ENCODE results near the gene AHSP.
A peak's percentile ranks its signal among the peaks of the same experiment; 100 is the strongest.
"Not testable (repeated sequence)": the region's sequence is repeated elsewhere in the genome, so short reads cannot be mapped to it uniquely, and the experiment has no call there.

Gene AHSP

DNA sequence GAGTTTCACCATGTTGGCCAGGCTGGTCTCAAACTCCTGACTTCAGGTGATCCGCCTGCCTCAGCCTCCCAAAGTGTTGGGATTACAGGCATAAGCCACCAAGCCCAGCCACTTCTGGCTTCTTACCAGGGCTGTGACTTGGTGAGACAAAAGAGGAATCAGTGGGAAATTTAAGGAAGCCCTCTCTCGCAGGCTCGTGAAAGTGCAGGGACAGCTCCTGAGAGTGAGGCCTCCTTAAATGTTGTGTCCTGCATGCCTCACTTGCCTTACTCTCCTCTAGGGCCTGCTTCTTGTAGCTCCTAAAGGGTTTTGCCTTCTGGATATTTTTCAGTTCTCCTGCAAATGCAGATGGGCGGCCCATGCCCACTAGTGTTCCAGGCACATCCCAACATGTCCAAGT lies 5.2 kb downstream of the AHSP start:
- no peaks in the 10 kb centered on the region for H3K36me3 Mint-ChIP-seq
- no peak overlapping the region for H3K27ac Mint-ChIP-seq
- H3K27me3 Mint-ChIP-seq = peaks cover 20% of the 10 kb centered on the region
- no peak overlapping the region for H3K4me3 Mint-ChIP-seq
- H3K4me1 Mint-ChIP-seq (ENCODE audit: low read depth) = peaks cover 11% of the 10 kb centered on the region
- no peaks in the 10 kb centered on the region for H3K9me3 Mint-ChIP-seq (ENCODE audit: low read depth)

DNA sequence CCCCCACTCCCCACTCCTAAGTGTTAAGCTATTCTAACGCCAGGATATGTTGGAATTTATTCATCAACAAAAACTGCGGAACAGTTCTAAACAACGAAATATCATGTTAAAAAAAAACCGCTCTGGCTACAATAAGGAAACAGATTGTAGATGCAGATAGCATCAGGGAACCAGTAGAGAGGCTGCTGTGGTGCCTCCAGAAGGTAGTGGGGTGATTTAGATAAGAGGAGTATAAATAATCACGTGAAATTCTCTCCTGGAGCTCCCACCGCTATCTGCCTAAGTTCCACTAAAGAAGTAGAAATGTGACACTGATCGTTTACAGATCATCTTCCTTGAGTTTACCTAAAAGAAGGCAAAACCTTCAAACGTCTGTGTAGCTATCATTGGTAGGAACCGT lies 8.0 kb downstream of the AHSP start:
- Mint-ChIP-seq H3K9me3 (ENCODE audit: low read depth) (peaks cover 4% of the 10 kb centered on the region), H3K36me3 (peaks cover 5% of the 10 kb centered on the region), H3K27ac (no peak overlapping the region), H3K27me3 (peaks cover 22% of the 10 kb centered on the region), H3K4me3 (no peak overlapping the region), H3K4me1 (ENCODE audit: low read depth) (peaks cover 13% of the 10 kb centered on the region)

DNA sequence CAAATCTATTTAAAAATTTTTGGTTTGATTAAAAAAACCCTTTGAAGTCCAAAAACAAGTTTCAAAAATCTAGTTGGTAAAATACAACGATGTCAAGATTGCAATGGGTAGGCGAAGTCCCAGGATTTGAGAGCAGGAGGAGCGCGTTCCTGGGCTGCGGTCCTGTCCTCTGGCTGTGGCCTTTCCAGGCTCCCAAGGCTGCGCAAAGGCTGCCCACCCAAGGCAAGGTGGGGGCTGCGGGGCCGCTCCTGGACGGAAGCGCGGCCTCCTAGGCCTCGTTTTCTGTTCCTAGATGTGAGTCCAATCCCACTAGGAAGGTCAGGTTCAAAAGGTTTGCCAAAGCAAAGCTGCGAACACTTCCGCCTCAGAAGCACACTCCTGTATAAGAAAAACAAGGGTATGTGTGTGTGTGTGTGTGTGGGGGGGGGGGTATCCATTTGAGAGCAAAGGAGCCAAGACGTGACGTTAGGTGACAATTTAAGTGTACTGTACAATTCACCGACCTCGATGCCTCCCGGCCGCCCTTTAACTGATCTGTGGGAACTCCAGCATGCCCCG lies 9.2 kb downstream of the AHSP start:
- Mint-ChIP-seq H3K4me3 (no peak overlapping the region), H3K4me1 (ENCODE audit: low read depth) (peaks cover 13% of the 10 kb centered on the region), H3K36me3 (peaks cover 5% of the 10 kb centered on the region), H3K27me3 (peaks cover 22% of the 10 kb centered on the region), H3K27ac (no peak overlapping the region), H3K9me3 (ENCODE audit: low read depth) (peaks cover 4% of the 10 kb centered on the region)

DNA sequence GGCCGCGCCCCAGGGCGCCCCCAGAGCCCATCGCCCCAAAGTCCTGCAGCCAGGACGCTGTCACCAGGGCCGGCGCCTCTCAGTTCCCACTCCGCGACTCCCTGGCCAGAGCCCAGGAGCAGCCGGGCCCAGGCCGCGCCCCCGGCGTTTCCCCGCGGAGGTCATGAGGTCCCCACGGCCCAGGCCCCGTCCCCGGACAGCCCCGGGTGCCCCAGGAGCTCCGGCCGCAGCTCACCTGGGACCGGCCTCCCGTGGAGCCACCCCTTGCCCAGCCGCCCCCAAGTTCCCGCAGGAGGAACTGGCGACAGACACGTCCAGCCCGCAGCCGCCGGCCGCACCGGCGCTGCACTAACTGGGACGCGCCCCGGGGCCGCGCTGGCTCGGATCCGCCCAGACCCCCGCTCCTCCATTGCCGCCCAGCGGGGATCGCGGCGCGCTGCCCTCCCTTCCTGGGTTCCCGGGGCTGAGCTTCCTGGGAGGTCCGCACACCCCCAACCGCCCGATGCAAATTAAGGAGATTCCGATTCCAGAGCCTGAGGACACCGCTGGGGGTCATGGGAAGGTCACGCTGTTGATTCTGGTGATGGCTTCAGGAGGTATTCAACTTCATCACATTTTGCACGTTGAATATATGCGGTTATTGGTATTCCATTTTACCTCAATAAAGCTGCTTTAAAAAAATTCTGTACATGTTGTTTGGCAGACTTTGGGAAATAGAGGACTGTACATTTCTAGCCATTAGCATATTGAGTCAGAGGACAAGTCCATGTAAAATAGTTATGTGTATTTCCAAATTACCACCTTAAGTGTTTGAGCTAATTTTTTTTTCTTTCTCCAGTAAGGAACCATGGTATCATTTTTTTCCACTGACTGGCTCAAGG lies 9.9 kb downstream of the AHSP start:
- Mint-ChIP-seq H3K27ac (peak overlapping the region; percentile 28), H3K27me3 (peaks cover 25% of the 10 kb centered on the region), H3K4me3 (peak overlapping the region; percentile 73)

DNA sequence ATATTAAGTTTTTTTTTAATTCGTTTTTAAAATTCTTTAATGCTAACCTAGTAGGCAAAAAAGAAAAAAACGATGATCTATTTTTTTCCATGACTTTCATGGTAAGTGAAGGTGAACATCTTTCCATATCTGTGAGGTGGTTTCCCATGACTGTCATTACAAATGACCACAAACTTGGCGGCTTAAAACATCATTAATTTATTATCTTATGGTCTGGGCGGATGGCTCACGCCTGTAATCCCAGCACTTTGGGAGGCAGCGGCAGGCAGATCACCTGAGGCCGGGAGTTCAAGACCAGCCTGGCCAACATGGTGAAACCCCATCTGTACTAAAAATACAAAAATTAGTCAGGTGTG lies 10.5 kb downstream of the AHSP start:
- Mint-ChIP-seq H3K9me3 (ENCODE audit: low read depth) (peaks cover 14% of the 10 kb centered on the region), H3K27me3 (peaks cover 25% of the 10 kb centered on the region), H3K27ac (peak overlapping the region; percentile 76), H3K4me3 (peak overlapping the region; percentile 73), H3K4me1 (ENCODE audit: low read depth) (peaks cover 13% of the 10 kb centered on the region)
- H3K36me3 Mint-ChIP-seq = not testable (repeated sequence)

More for the DNA sequence above, 9.9 kb downstream of the AHSP start:
- H3K4me1 Mint-ChIP-seq (ENCODE audit: low read depth) = peaks cover 13% of the 10 kb centered on the region
- H3K36me3 Mint-ChIP-seq = peaks cover 9% of the 10 kb centered on the region
- peaks cover 10% of the 10 kb centered on the region for H3K9me3 Mint-ChIP-seq (ENCODE audit: low read depth)

DNA sequence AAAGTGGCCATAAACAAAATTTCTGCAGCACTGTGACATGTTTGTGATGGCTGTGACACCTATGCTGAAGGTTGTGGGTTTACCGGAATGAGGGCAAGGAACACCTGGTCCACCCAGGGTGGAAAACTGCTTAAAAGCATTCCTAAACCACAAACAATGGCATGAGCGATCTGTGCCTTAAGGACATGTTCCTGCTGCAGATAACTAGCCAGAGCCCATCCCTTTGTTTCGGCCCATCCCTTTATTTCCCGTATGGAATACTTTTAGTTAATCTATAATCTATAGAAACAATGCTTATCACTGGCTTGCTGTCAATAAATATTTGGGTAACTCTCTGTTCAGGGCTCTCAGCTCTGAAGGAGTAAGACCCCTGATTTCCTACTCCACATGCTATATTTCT lies 12.1 kb downstream of the AHSP start:
- H3K36me3 Mint-ChIP-seq = peaks cover 11% of the 10 kb centered on the region
- H3K27me3 Mint-ChIP-seq = peaks cover 21% of the 10 kb centered on the region
- peaks cover 13% of the 10 kb centered on the region for H3K4me1 Mint-ChIP-seq (ENCODE audit: low read depth)
- not testable (repeated sequence) for H3K4me3 Mint-ChIP-seq, H3K27ac Mint-ChIP-seq
- peaks cover 18% of the 10 kb centered on the region for H3K9me3 Mint-ChIP-seq (ENCODE audit: low read depth)

DNA sequence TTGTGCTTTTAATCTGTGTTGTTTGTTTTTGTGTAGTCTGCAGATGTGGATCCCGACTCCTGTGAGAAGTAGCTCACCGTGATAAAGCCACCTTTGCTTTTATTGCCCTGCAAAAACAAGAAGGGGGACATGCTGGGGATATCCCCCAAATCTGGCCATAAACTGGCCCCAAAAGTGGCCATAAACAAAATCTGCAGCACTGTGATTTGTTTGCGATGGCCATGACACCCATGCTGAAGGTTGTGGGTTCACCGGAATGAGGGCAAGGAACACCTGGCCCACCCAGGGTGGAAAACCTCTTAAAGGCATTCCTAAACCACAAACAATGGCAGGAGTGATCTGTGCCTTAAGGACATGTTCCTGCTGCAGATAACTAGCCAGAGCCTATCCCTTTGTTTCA lies 15.1 kb downstream of the AHSP start:
- peaks cover 11% of the 10 kb centered on the region for H3K36me3 Mint-ChIP-seq
- no peak overlapping the region for H3K27ac Mint-ChIP-seq
- H3K4me1 Mint-ChIP-seq (ENCODE audit: low read depth) = peaks cover 12% of the 10 kb centered on the region
- peaks cover 18% of the 10 kb centered on the region for H3K9me3 Mint-ChIP-seq (ENCODE audit: low read depth)
- H3K27me3 Mint-ChIP-seq = peaks cover 16% of the 10 kb centered on the region
- H3K4me3 Mint-ChIP-seq = no peak overlapping the region

DNA sequence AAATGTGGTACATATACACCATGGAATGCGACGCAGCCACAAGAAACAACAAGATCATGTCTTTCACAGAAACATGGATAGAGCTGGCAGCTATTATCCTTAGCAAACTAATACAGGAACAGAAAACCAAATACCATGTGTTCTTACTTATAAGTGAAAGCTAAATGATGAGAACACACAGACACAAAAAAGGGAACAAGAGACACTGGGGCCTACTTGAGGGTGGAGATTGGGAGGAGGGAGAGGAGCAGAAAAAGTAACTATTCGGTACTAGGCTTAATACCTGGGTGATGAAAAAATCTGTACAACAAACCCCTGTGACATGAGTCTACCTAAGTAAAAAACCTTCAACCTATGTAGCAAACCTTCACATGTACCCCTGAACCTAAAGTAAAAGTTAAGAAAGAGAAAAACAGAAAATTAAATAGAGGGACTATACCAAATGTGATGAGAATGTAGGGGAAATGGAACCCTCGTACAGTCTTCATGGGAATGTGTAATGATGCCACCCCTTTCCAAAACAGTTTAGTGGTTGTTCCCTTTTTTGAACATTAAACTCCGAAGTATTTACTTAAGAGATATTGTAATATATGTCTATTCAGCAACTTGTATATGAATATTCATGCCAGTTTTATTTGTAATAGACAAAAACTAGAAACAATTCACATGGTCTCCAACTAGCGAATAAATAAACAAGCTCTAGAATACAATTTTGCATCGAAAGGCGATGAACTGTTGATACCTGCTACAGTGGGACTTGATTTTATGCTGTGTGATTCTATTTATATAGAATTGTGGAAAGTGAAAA lies 33.9 kb downstream of the AHSP start:
- no peak overlapping the region for H3K4me3 Mint-ChIP-seq
- no peaks in the 10 kb centered on the region for H3K36me3 Mint-ChIP-seq
- no peaks in the 10 kb centered on the region for H3K9me3 Mint-ChIP-seq (ENCODE audit: low read depth)
- no peaks in the 10 kb centered on the region for H3K4me1 Mint-ChIP-seq (ENCODE audit: low read depth)
- H3K27me3 Mint-ChIP-seq = peaks cover 11% of the 10 kb centered on the region
- no peak overlapping the region for H3K27ac Mint-ChIP-seq

DNA sequence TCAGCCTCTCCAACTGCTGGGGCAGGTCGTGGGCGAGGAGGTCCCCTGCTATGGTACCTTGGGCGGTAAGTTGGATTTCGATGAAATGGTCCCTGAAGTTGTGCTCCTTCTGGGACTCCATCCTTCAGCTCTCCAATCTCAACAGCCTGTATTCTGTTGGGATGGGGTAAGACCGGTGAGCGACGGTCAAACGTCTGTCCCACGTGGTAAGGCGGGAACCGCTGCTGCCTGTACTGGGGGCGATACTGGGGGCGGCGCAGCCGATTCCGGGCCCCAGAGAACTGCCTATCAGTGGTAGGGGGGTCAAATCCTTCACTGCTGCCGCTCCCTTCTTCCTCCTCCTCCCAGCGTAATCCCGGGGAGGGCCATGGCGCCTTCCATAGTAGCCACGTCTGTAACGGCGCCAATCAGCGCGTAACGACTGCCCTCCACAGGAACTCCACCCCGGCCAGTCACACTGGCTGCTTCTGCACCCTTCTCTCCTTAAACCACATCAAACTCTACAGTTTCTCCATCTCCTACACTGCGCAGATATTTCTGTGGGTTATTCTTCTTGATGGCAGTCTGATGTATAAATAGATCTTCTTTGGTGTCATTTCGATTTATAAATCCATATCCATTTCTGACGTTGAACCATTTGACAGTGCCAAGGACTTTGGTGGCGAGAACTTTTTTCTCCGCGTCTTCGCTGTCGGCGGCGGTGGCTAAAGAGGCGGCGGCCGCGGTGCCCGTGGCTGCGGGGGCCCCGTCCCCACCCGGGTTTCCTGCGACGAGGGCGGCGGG lies 41.1 kb downstream of the AHSP start:
- Mint-ChIP-seq H3K27me3 (peaks cover 35% of the 10 kb centered on the region), H3K9me3 (ENCODE audit: low read depth) (peaks cover 16% of the 10 kb centered on the region), H3K36me3 (peaks cover 11% of the 10 kb centered on the region), H3K4me3 (peak overlapping the region; percentile 83), H3K27ac (no peak overlapping the region), H3K4me1 (ENCODE audit: low read depth) (peaks cover 5% of the 10 kb centered on the region)

DNA sequence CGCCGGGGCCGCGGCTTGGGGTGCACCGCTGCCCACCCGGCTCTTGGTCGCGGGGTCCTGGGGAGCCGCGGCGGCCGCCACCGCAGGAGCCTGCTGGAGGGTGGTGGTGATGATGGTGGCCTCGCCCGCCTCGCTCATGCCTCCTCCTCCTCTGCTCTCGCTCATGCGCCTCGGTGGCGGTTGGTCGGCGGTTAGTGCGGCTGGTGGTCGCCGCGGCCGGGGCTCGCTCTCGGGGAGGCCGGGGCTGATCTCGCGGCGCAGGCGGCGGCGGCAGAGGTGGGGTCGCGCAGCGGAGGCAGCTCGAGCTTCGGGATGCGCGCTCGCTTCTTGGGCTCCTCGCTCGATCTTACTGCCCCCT lies 41.6 kb downstream of the AHSP start:
- Mint-ChIP-seq H3K4me3 (no peak overlapping the region), H3K9me3 (ENCODE audit: low read depth) (peaks cover 20% of the 10 kb centered on the region), H3K36me3 (peaks cover 11% of the 10 kb centered on the region), H3K27ac (no peak overlapping the region), H3K27me3 (peaks cover 35% of the 10 kb centered on the region), H3K4me1 (ENCODE audit: low read depth) (peaks cover 5% of the 10 kb centered on the region)

DNA sequence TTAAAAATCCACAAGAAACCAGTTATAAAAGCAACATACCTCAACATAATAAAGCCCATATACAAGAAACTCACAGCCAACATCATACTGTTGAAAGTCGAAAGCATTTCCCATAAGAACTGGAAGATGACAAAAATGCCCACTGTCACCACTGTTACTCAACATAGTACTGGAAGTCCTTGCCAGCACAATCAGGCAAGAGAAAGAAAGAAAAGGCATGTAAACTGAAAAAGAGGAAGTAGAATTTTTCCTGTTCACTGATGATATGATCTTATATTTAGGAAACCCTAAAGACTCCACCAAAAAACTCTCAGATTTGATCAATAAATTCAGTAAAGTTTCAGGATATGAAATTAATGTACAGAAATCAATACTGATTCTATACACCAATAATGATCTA lies 45.1 kb downstream of the AHSP start:
- Mint-ChIP-seq H3K27me3 (peaks cover 28% of the 10 kb centered on the region), H3K4me3 (no peak overlapping the region), H3K4me1 (ENCODE audit: low read depth) (peaks cover 5% of the 10 kb centered on the region), H3K9me3 (ENCODE audit: low read depth) (peaks cover 30% of the 10 kb centered on the region), H3K36me3 (peaks cover 18% of the 10 kb centered on the region), H3K27ac (no peak overlapping the region)

DNA sequence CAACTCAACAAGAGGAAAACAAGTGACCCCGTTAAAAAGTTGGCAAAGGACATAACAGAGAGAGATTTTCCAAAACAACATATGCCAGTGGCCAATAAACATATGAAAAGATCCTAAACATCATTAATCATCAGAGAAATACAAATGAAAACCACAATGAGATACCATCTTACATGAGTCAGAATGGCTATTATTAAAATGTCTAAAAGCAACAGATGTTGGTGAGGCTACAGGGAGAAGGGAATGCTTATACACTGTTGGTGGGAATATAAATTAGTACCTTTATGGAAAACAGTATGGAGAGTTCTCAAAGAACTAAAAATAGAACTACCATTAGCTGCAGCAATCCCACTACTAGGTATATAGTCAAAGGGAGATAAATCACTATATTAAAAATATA lies 46.5 kb downstream of the AHSP start:
- H3K4me1 Mint-ChIP-seq (ENCODE audit: low read depth); H3K27ac Mint-ChIP-seq; H3K4me3 Mint-ChIP-seq: not testable (repeated sequence)
- Mint-ChIP-seq H3K27me3 (peaks cover 18% of the 10 kb centered on the region), H3K9me3 (ENCODE audit: low read depth) (peaks cover 41% of the 10 kb centered on the region), H3K36me3 (peaks cover 24% of the 10 kb centered on the region)

DNA sequence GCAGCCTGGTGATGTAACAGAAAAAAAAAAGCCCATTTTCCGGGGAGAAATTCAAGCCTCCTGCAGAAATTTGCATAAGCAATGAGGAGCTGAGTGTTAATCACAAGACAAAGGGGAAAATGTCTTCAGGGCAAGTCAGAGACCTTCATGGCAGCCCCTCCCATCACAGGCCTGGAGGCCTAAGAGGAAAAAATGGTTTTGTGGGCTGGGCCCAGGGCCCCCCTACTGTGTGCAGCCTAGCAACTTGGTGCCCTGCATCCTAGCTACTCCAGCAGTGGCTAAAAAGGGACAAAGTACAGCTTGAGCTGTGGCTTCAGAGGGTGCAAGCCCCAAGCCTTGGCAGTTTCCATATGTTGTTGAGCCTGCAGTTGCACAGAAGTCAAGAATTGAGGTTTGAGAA lies 49.7 kb downstream of the AHSP start:
- H3K9me3 Mint-ChIP-seq (ENCODE audit: low read depth) = peaks cover 39% of the 10 kb centered on the region
- no peaks in the 10 kb centered on the region for H3K4me1 Mint-ChIP-seq (ENCODE audit: low read depth)
- H3K4me3 Mint-ChIP-seq = no peak overlapping the region

More for the DNA sequence above, 49.7 kb downstream of the AHSP start:
- H3K27me3 Mint-ChIP-seq = peaks cover 4% of the 10 kb centered on the region
- peaks cover 20% of the 10 kb centered on the region for H3K36me3 Mint-ChIP-seq
- H3K27ac Mint-ChIP-seq = no peak overlapping the region
